Adipocyte (in vitro differentiated cells): ENCODE results near the gene LRRC26.

Experiments
- DNase-seq: peaks from one replicate; pipeline ENCODE4 v3.0.0-alpha.2; 2015; ENCODE audit warnings: low read depth
- H3K27me3 ChIP-seq: replicated peaks from 2 replicates; pipeline ENCODE4 v1.7.0; 2013; ENCODE audit warnings: mild to moderate bottlenecking, low read length, moderate library complexity; ENCODE audit not compliant: control insufficient read depth, insufficient read depth
- H3K36me3 ChIP-seq: 2 replicates; pipeline ENCODE4 v1.7.0; 2013; ENCODE audit warnings: low read length, mild to moderate bottlenecking, moderate library complexity; ENCODE audit not compliant: control insufficient read depth, insufficient read depth, severe bottlenecking
- H3K4me1 ChIP-seq: 2 replicates; pipeline ENCODE4 v1.7.0; 2013; ENCODE audit warnings: mild to moderate bottlenecking, low read length, moderate library complexity; ENCODE audit not compliant: control insufficient read depth, insufficient read depth
- H3K4me3 ChIP-seq: 2 replicates; pipeline ENCODE4 v1.7.0; 2013; ENCODE audit warnings: mild to moderate bottlenecking, low read length, moderate library complexity
- H3K9ac ChIP-seq: 2 replicates; pipeline ENCODE4 v1.7.0; 2013; ENCODE audit warnings: mild to moderate bottlenecking, low read length, moderate library complexity
- H3K9me3 ChIP-seq: 2 replicates; pipeline ENCODE4 v1.7.0; 2013; ENCODE audit warnings: mild to moderate bottlenecking, low read length, moderate library complexity; ENCODE audit not compliant: control insufficient read depth

Gene LRRC26

DNA sequence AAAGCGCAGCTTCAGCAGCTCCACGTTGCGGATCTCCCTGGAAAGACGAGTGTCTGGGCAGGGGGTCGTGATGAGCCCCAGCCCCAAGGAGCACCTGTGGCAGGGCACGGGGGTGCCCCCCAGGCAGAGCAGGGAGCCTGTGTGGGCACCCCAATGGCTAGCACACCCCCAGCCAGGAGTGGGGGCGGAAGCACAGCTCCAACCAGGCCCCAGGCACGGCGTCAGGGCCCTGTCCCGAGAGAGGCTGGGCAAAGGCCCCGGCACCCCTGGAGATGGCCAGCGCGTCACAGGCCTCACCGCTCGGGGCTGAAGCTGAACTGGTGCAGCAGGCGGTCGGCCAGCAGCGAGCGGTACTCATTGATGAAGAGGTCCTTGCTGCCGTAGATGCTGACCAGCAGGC lies 10.6 kb upstream of the LRRC26 start:
- Histone ChIP-seq H3K9ac (no peak overlapping the region), H3K27me3 (no peaks in the 10 kb centered on the region), H3K36me3 (peaks cover 68% of the 10 kb centered on the region), H3K9me3 (no peaks in the 10 kb centered on the region), H3K4me3 (no peak overlapping the region), H3K4me1 (peaks cover 6% of the 10 kb centered on the region)
- DNase-seq: no peak

DNA sequence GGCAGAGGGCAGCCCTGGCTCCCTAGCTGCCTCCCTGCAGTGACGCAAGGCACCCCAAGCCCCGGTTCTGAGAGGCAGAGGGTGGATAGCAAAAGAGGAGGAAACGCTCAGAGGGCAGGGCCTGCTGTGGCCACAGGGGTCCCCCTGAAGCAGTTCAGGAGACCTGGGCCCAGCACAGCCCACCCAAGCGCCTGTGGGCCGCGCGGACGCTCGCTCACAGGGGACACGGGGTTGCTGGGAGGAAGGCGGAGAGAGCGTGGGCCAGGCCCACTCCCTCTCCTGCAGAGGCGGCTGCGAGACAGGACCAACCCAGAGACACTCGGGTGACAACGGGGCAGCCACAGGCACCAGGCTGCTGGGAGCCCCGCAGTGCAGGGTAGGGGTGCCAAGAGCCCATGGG lies 9.9 kb upstream of the LRRC26 start:
- Histone ChIP-seq H3K36me3 (peaks cover 62% of the 10 kb centered on the region), H3K4me1 (peaks cover 6% of the 10 kb centered on the region), H3K27me3 (no peaks in the 10 kb centered on the region), H3K4me3 (no peak overlapping the region), H3K9ac (no peak overlapping the region), H3K9me3 (no peaks in the 10 kb centered on the region)
- no peak for DNase-seq

DNA sequence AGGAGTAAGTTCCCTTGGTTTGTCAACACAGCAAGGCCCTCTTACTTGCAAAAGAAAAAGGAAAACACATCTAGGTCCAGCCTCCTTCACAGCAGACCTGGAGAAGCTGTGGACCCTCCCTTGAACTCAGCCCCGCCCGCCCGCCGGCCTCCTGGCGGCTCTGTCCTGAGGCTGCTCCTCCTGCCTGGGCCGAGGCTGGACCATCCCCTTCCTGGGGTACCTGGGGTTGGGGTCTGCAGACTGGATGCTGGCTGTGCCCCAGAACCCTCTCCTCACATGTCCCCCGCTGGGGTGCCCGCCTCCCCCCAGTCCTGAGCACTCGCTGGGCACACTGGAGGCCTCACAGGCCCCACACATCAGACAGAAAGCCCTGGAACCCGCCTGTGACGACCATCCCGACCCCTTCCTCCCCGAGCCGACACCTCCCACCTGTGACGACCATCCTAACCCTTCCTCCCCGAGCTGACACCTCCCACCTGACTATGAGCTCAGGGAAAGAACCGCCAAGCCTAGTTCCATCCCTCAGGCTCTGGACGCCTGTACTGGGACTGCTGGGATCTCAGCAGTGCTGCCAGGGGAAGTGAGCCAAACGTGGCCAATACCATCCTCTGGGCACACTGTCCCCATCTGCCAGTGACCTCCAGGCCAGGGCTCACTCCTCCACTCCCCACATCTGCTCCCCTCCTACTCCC lies 9.2 kb upstream of the LRRC26 start:
- no peak for DNase-seq
- peaks cover 55% of the 10 kb centered on the region for H3K36me3 ChIP-seq

DNA sequence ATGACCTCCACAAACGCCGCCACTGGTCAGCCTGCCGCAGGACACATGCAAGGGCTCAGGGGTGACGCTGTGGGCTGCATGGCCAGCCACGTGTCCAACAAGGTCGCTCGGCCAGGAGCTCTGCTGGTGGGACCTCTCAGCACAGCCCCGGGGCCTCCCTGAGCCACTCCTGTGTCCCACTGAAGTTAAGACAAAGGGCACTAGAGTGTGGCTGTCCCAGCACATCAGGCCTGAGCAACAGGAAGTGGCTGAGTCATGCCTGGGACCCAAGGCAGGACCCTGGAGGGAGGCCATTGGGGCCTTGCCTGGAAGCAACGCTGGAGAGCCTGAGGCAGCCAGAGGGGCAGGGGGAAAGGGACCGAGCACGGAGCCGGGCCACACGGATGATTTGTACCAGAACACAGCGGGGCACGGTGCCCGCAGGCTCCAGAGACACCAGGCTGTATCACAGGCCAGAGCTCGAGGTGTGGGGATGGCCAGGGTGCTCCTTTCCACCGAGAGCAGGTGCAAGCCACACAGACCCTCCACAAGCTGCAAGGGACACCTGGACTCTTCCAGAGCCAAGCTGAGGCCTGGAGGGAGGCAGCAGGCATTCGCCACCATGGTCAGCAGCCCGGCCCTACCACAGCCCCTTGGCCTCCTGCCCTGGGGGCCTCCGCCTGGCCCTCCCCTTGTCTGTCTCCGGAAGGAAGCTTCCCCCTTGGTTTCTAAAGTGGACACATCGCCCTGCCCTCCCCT lies 8.5 kb upstream of the LRRC26 start:
- Histone ChIP-seq H3K4me3 (no peak overlapping the region), H3K9ac (no peak overlapping the region), H3K9me3 (no peaks in the 10 kb centered on the region), H3K36me3 (peaks cover 48% of the 10 kb centered on the region), H3K27me3 (peaks cover 5% of the 10 kb centered on the region), H3K4me1 (peaks cover 6% of the 10 kb centered on the region)
- DNase-seq: no peak

More for the DNA sequence above, 9.2 kb upstream of the LRRC26 start:
- H3K4me1 ChIP-seq: peaks cover 6% of the 10 kb centered on the region
- no peak overlapping the region for H3K9ac ChIP-seq
- H3K9me3 ChIP-seq: no peaks in the 10 kb centered on the region
- H3K27me3 ChIP-seq: no peaks in the 10 kb centered on the region
- no peak overlapping the region for H3K4me3 ChIP-seq

GRCh38 chr9:137176302-137177182 lies 6.7 kb upstream of the LRRC26 start:
- no peak overlapping the region for H3K9ac ChIP-seq
- H3K4me1 ChIP-seq: peaks cover 6% of the 10 kb centered on the region
- peaks cover 33% of the 10 kb centered on the region for H3K36me3 ChIP-seq
- H3K9me3 ChIP-seq: no peaks in the 10 kb centered on the region
- H3K4me3 ChIP-seq: no peak overlapping the region
- peaks cover 18% of the 10 kb centered on the region for H3K27me3 ChIP-seq
- DNase-seq: peak; percentile 21

GRCh38 chr9:137175345-137175961 lies 5.6 kb upstream of the LRRC26 start:
- Histone ChIP-seq H3K4me3 (no peak overlapping the region), H3K36me3 (peaks cover 22% of the 10 kb centered on the region), H3K4me1 (peaks cover 6% of the 10 kb centered on the region), H3K27me3 (peaks cover 26% of the 10 kb centered on the region), H3K9me3 (no peaks in the 10 kb centered on the region), H3K9ac (no peak overlapping the region)
- DNase-seq: no peak

- Histone ChIP-seq H3K4me1 (peaks cover 6% of the 10 kb centered on the region), H3K36me3 (peaks cover 16% of the 10 kb centered on the region), H3K9ac (no peak overlapping the region), H3K9me3 (no peaks in the 10 kb centered on the region), H3K4me3 (no peak overlapping the region), H3K27me3 (peaks cover 29% of the 10 kb centered on the region)
- no peak for DNase-seq
Observed at GRCh38 chr9:137174722-137175293, 5.0 kb upstream of the LRRC26 start.

DNA sequence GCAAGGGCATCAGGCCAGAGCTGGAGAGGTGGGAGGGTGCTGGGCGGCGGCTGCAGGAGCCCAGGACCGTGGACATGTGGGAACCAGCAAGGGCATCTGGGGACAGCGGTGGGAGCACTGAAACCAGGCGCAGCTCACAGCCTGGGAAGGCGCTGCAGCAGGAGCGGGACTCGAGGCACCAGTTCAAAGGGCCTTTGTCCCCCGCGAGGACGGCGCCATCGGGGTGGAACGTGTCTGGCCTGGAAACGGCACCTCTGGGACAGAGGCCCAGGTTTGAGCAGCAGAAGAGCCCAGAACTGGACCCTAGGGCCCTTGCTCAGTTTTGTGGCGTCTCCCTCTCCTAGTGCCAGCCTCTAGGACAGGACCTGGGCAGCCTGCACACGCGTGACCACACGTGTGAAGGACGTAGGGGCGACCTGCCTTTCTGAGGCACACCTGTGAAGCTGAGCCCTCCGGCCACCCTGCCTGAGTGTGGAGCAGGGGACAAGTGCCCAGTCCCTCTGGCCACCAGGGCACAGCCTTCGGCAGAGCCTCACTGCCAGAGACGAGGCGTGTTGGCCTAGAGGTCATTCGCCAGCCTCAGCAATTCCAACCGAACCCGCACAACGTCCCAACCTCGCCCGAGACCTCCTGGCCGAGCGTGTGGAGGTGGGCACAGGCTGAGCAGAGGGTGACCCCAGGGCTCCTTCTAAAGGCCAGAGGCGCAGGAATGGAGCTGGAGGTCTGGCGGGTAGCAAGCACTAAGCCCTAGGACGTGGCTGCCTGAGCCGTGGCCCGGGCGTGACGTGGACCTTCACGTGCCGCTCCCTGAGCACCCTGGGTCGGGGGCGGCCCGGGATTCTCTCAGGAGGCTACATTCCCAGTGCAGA lies 4.2 kb upstream of the LRRC26 start:
- Histone ChIP-seq H3K4me1 (peaks cover 8% of the 10 kb centered on the region), H3K9ac (no peak overlapping the region), H3K27me3 (peaks cover 29% of the 10 kb centered on the region), H3K36me3 (peaks cover 9% of the 10 kb centered on the region), H3K4me3 (no peak overlapping the region), H3K9me3 (no peaks in the 10 kb centered on the region)
- DNase-seq: no peak

GRCh38 chr9:137172901-137173795 lies 3.3 kb upstream of the LRRC26 start:
- peaks cover 29% of the 10 kb centered on the region for H3K27me3 ChIP-seq
- H3K4me1 ChIP-seq: peaks cover 4% of the 10 kb centered on the region
- no peak for DNase-seq
- peaks cover 9% of the 10 kb centered on the region for H3K36me3 ChIP-seq
- H3K9ac ChIP-seq: no peak overlapping the region
- no peak overlapping the region for H3K4me3 ChIP-seq
- no peaks in the 10 kb centered on the region for H3K9me3 ChIP-seq
